GM18505 (cell line): Measurements from ENCODE around the gene PAK5.

ENCODE experiments used
- ATAC-seq: cut with Tn5 transposase; IDR thresholded peaks from one replicate; pipeline ENCODE4 v1.9.1; 2021; ENCODE audit not compliant: unreplicated experiment
- POLR2A ChIP-seq: IDR thresholded peaks from 4 replicates; pipeline ENCODE4 v1.6.1; 2011; ENCODE audit warnings: borderline replicate concordance; ENCODE audit not compliant: insufficient read depth, insufficient read length; ENCODE audit errors: extremely low read depth

Gene PAK5

GRCh38 chr20:9518576-9519175 is 320.2 kb downstream of the PAK5 start:
- TF ChIP-seq POLR2A = no peak
- no peak for ATAC-seq

GRCh38 chr20:9517297-9518162 is 321.3 kb downstream of the PAK5 start:
- no peak for ATAC-seq
- TF ChIP-seq POLR2A = no peak

GRCh38 chr20:9516234-9516871 is 322.5 kb downstream of the PAK5 start:
- no peak for ATAC-seq
- TF ChIP-seq POLR2A = no peak

- TF ChIP-seq POLR2A = no peak
- no peak for ATAC-seq
Observed at GRCh38 chr20:9515741-9516233, 323.1 kb downstream of the PAK5 start.

GRCh38 chr20:9515214-9515585 is 323.7 kb downstream of the PAK5 start:
- ATAC-seq = no peak
- no peak for TF ChIP-seq POLR2A

GRCh38 chr20:9514461-9515213 is 324.2 kb downstream of the PAK5 start, which contains the start of gene LAMP5:
Gene LAMP5, plus strand, starts transcription at chr20:9514590. Its CDS starts 263 bp downstream, at chr20:9514853.
- ATAC-seq = no peak
- no peak for TF ChIP-seq POLR2A

- TF ChIP-seq POLR2A = no peak
- no peak for ATAC-seq
Observed at GRCh38 chr20:9514072-9514460, 324.8 kb downstream of the PAK5 start.

- no peak for TF ChIP-seq POLR2A
- ATAC-seq = peak; percentile 56
Observed at GRCh38 chr20:9510911-9511310, 328.0 kb downstream of the PAK5 start.

- no peak for TF ChIP-seq POLR2A
Observed at GRCh38 chr20:9509246-9509645, 329.6 kb downstream of the PAK5 start.

GRCh38 chr20:9508696-9509178 is 330.1 kb downstream of the PAK5 start:
- no peak for TF ChIP-seq POLR2A
- no peak for ATAC-seq

More at GRCh38 chr20:9509246-9509645, 329.6 kb downstream of the PAK5 start:
- no peak for ATAC-seq

- no peak for ATAC-seq
- TF ChIP-seq POLR2A = no peak
Observed at GRCh38 chr20:9508240-9508661, 330.6 kb downstream of the PAK5 start.

- TF ChIP-seq POLR2A = no peak
- ATAC-seq = no peak
Observed at GRCh38 chr20:9507544-9508239, 331.2 kb downstream of the PAK5 start.
